HCT116 (cell line): ENCODE measurements around the gene TMEM132D. TPM values are rescaled to one million over a fixed set of nuclear protein-coding genes. Genes with fewer than 3 reads are reported as not detected.

Source experiments
- ATAC-seq: fragments of 200-7000 bp; cut with Tn5 transposase; 2 replicates; pipeline ENCODE4 v1.9.1; 2020; ENCODE audit warnings: mild to moderate bottlenecking, moderate library complexity
- BruUV-seq: library from RNA; stranded (reverse); fragments of 400-500 nt; replicated peaks from 2 replicates; lab custom pipeline; 2021; lab: Mats Ljungman, UMichigan
- CTCF ChIA-PET: fragments of 300-600 bp; sonication (Branson Sonifier 250); formaldehyde crosslinking; loops from one replicate; lab custom pipeline; 2021; ENCODE audit warnings: antibody characterized with exemption; lab: Charles Lee
- POLR2A ChIA-PET: fragments of 300-600, 350-600 bp; sonication (Branson Sonifier 250); formaldehyde crosslinking; loops from one replicate; lab custom pipeline; 2021; ENCODE audit warnings: antibody characterized with exemption; lab: Charles Lee
- RAD21 ChIA-PET, 2 experiments: fragments of 300-600 bp; sonication (Branson Sonifier 250); formaldehyde crosslinking; loops; one replicate each; lab custom pipeline; 2023; ENCODE audit warnings: low total read pairs in 2 of 2; ENCODE audit not compliant: uncharacterized antibody in 2 of 2, unreplicated experiment in 2 of 2, low non-redundant PET in 1 of 2; lab: Charles Lee
- DNase-seq: peaks from one replicate; pipeline ENCODE4 v3.0.0-alpha.2; 2010; ENCODE audit warnings: low read depth, low spot score
- H2AFZ ChIP-seq: fragments of 200-600 bp; shearing (Covaris generic), sonication (generic); 2 replicates; pipeline ENCODE4 v1.6.1; 2017; ENCODE audit warnings: low read depth, mixed run types, mixed read lengths, antibody characterized with exemption, low read length; ENCODE audit not compliant: poor library complexity, severe bottlenecking
- H3K27ac ChIP-seq: 2 replicates; pipeline ENCODE4 v1.5.1; 2012; ENCODE audit warnings: low read depth, low read length
- H3K27me3 ChIP-seq: fragments of 200-600 bp; sonication (generic); 2 replicates; pipeline ENCODE4 v1.6.1; 2016; ENCODE audit warnings: mixed run types, low read length, mixed read lengths; ENCODE audit not compliant: insufficient read depth
- H3K36me3 ChIP-seq, 2 experiments: fragments of 200-500 bp in 1 of 2; fragments of 200-600 bp in 1 of 2; sonication (Bioruptor generic) in 1 of 2; sonication (generic) in 1 of 2; 2 replicates each; pipeline versions ENCODE4 v1.5.1 to v1.6.1; 2014 to 2016; ENCODE audit warnings: low read length in 2 of 2, inconsistent platforms in 1 of 2, mixed read lengths in 1 of 2, mixed run types in 1 of 2; ENCODE audit not compliant: insufficient read depth in 2 of 2, control insufficient read depth in 1 of 2
- H3K4me1 ChIP-seq, 2 experiments: fragments of 200-600 bp in 1 of 2; sonication (generic) in 1 of 2; 2 replicates each; pipeline versions ENCODE4 v1.5.1 to v1.6.1; 2012 to 2017; ENCODE audit warnings: low read length in 2 of 2, inconsistent platforms in 1 of 2, mild to moderate bottlenecking in 1 of 2, mixed read lengths in 1 of 2, mixed run types in 1 of 2, moderate library complexity in 1 of 2; ENCODE audit not compliant: insufficient read depth in 2 of 2, control insufficient read depth in 1 of 2
- H3K4me2 ChIP-seq: fragments of 200-600 bp; sonication (generic); 2 replicates; pipeline ENCODE4 v1.6.1; 2017; ENCODE audit warnings: mixed run types, low read length, mixed read lengths
- H3K4me3 ChIP-seq, 2 experiments: fragments of 200-600 bp in 1 of 2; sonication (generic) in 1 of 2; replicated peaks in 1 of 2; 2 replicates each; pipeline ENCODE4 v1.5.1; 2011 to 2016; ENCODE audit warnings: low read length in 2 of 2, control low read depth in 1 of 2, low read depth in 1 of 2, mild to moderate bottlenecking in 1 of 2, mixed read lengths in 1 of 2, mixed run types in 1 of 2
- H3K79me2 ChIP-seq: fragments of 200-600 bp; sonication (generic); 2 replicates; pipeline ENCODE4 v1.6.1; 2017; ENCODE audit warnings: mild to moderate bottlenecking, mixed run types, low read length, moderate library complexity, mixed read lengths; ENCODE audit not compliant: insufficient read depth
- H3K9ac ChIP-seq: fragments of 200-600 bp; sonication (generic); 2 replicates; pipeline ENCODE4 v1.6.1; 2016; ENCODE audit warnings: low read length, mixed read lengths
- H3K9me2 ChIP-seq: fragments of 200-600 bp; sonication (generic), shearing (Covaris generic); 2 replicates; pipeline ENCODE4 v1.6.1; 2017; ENCODE audit warnings: mixed run types, mild to moderate bottlenecking, moderate library complexity; ENCODE audit not compliant: insufficient read depth
- H3K9me3 ChIP-seq, 2 experiments: fragments of 200-500 bp in 1 of 2; fragments of 200-600 bp in 1 of 2; sonication (Bioruptor generic) in 1 of 2; sonication (generic) in 1 of 2; 2 replicates each; pipeline ENCODE4 v1.6.1; 2014 to 2017; ENCODE audit warnings: low read length in 2 of 2, mixed read lengths in 2 of 2, inconsistent platforms in 1 of 2, low read depth in 1 of 2, mild to moderate bottlenecking in 1 of 2, mixed run types in 1 of 2, moderate library complexity in 1 of 2; ENCODE audit not compliant: control insufficient read depth in 1 of 2, insufficient read depth in 1 of 2
- H4K20me1 ChIP-seq: fragments of 200-600 bp; sonication (generic), shearing (Covaris generic); 2 replicates; pipeline ENCODE4 v1.6.1; 2017; ENCODE audit warnings: mixed run types, mild to moderate bottlenecking, moderate library complexity; ENCODE audit not compliant: insufficient read depth
- CEBPB ChIP-seq: IDR thresholded peaks from 2 replicates; pipeline ENCODE4 v1.6.1; 2012; ENCODE audit warnings: low read depth
- ELF1 ChIP-seq: IDR thresholded peaks from 2 replicates; pipeline ENCODE4 v1.6.1; 2012; ENCODE audit warnings: low read depth, borderline replicate concordance
- EZH2 ChIP-seq: fragments of 200-600 bp; sonication (generic); IDR thresholded peaks from 2 replicates; pipeline ENCODE4 v1.6.1; 2017; ENCODE audit warnings: antibody characterized with exemption, mixed run types
- SRF ChIP-seq: IDR thresholded peaks from 2 replicates; pipeline ENCODE4 v1.6.1; 2012; ENCODE audit warnings: low read depth
- YY1 ChIP-seq: IDR thresholded peaks from 2 replicates; pipeline ENCODE4 v1.6.1; 2011; ENCODE audit warnings: low read length, low read depth, moderate library complexity, mild to moderate bottlenecking; ENCODE audit not compliant: insufficient replicate concordance; ENCODE audit errors: extremely low read depth
- ZBTB33 ChIP-seq: IDR thresholded peaks from 2 replicates; pipeline ENCODE4 v1.6.1; 2011; ENCODE audit warnings: mild to moderate bottlenecking, low read length, moderate library complexity; ENCODE audit not compliant: insufficient replicate concordance; ENCODE audit errors: extremely low read depth
- intact Hi-C: fragments of 100-400 bp; cut with micrococcal nuclease; formaldehyde crosslinking; loops from 2 replicates; pipeline ENCODE4 v1.10.0; 2022
- total RNA-seq: library from RNA; stranded (reverse); gene quantifications from one replicate; pipeline ENCODE4 v1.2.1, GENCODE V29; 2021; ENCODE audit not compliant: unreplicated experiment
- TF ChIP-seq, protein P1 (sequence below): IDR thresholded peaks from 2 replicates; pipeline ENCODE4 v1.6.1; 2012; ENCODE audit warnings: low read depth

TMEM132D gene
- total RNA-seq, 1 experiment from 2014 or later: not detected

DNA sequence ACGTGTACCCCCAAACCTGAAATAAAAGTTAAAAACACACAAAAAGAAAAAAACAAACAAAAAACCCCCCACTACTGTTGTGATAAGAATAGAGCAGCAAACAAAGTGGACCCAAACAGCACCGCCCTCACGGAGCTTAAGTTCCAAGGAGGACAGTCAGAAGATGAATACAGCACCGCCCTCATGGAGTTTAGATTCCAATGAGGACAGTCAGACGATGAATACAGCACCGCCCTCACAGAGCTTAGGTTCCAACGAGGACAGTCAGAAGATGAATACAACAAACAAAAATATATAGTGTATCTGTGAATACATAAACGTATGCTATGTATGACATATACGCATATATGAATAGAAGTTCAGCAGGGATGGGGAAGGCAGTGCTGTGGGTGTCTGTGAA is 696.7 kb downstream of the TMEM132D start:
- no peak overlapping the region for H3K27ac ChIP-seq
- H3K4me1 ChIP-seq: no peaks in the 10 kb centered on the region
- ChIA-PET POLR2A (no interaction called here), RAD21 (no interaction called here), CTCF (no interaction called here)
- no peaks in the 10 kb centered on the region for H3K36me3 ChIP-seq
- H3K4me2 ChIP-seq: no peak overlapping the region
- DNase-seq (no peak), ATAC-seq (no peak)
- peaks cover 3 to 14% of the 10 kb centered on the region in 2 experiments; a peak in 2 of 4 replicates for H3K9me3 ChIP-seq
- H2AFZ ChIP-seq: no peak overlapping the region
- no peaks in the 10 kb centered on the region for H3K9me2 ChIP-seq
- no peaks in the 10 kb centered on the region for H3K27me3 ChIP-seq
- no peaks in the 10 kb centered on the region for H4K20me1 ChIP-seq
- H3K9ac ChIP-seq: no peak overlapping the region
- no TSS peak for BruUV-seq
- no peak overlapping the region for H3K4me3 ChIP-seq
- no peaks in the 10 kb centered on the region for H3K79me2 ChIP-seq
- TF ChIP-seq ZBTB33: no peak
- TF ChIP-seq SRF: no peak
- no peak for TF ChIP-seq CEBPB
- no peak for TF ChIP-seq YY1
- TF ChIP-seq EZH2: no peak
- TF ChIP-seq, protein P1, sequence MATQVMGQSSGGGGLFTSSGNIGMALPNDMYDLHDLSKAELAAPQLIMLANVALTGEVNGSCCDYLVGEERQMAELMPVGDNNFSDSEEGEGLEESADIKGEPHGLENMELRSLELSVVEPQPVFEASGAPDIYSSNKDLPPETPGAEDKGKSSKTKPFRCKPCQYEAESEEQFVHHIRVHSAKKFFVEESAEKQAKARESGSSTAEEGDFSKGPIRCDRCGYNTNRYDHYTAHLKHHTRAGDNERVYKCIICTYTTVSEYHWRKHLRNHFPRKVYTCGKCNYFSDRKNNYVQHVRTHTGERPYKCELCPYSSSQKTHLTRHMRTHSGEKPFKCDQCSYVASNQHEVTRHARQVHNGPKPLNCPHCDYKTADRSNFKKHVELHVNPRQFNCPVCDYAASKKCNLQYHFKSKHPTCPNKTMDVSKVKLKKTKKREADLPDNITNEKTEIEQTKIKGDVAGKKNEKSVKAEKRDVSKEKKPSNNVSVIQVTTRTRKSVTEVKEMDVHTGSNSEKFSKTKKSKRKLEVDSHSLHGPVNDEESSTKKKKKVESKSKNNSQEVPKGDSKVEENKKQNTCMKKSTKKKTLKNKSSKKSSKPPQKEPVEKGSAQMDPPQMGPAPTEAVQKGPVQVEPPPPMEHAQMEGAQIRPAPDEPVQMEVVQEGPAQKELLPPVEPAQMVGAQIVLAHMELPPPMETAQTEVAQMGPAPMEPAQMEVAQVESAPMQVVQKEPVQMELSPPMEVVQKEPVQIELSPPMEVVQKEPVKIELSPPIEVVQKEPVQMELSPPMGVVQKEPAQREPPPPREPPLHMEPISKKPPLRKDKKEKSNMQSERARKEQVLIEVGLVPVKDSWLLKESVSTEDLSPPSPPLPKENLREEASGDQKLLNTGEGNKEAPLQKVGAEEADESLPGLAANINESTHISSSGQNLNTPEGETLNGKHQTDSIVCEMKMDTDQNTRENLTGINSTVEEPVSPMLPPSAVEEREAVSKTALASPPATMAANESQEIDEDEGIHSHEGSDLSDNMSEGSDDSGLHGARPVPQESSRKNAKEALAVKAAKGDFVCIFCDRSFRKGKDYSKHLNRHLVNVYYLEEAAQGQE: no peak
- TF ChIP-seq ELF1: no peak
- intact Hi-C loops: no loop called here
